ENCODE data around the gene UBA52.

The UBA52 gene

GRCh38 chr19:18557411-18558201, 14.1 kb upstream of the UBA52 start, which contains the start of gene KXD1:
TSS of gene KXD1 (plus strand) at chr19:18557870. CDS start at chr19:18562057, 4,187 bp downstream.
- peak; percentile 99 for DNase-seq (ENCODE audit: low read depth)
- TF ChIP-seq, protein P1, sequence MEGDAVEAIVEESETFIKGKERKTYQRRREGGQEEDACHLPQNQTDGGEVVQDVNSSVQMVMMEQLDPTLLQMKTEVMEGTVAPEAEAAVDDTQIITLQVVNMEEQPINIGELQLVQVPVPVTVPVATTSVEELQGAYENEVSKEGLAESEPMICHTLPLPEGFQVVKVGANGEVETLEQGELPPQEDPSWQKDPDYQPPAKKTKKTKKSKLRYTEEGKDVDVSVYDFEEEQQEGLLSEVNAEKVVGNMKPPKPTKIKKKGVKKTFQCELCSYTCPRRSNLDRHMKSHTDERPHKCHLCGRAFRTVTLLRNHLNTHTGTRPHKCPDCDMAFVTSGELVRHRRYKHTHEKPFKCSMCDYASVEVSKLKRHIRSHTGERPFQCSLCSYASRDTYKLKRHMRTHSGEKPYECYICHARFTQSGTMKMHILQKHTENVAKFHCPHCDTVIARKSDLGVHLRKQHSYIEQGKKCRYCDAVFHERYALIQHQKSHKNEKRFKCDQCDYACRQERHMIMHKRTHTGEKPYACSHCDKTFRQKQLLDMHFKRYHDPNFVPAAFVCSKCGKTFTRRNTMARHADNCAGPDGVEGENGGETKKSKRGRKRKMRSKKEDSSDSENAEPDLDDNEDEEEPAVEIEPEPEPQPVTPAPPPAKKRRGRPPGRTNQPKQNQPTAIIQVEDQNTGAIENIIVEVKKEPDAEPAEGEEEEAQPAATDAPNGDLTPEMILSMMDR (IDR thresholded peaks at IDR 0.05; ENCODE audit: control insufficient read depth, extremely low read depth, insufficient read depth): no peak
- H3K4me3 ChIP-seq (ENCODE audit: low read depth, low read length): peak within 1 kb of the TSS; percentile 87

GRCh38 chr19:18558202-18558555, 13.5 kb upstream of the UBA52 start:
- DNase-seq (ENCODE audit: low read depth): no peak
- TF ChIP-seq, protein P1 (IDR thresholded peaks at IDR 0.05; ENCODE audit: control insufficient read depth, extremely low read depth, insufficient read depth): no peak
- H3K4me3 ChIP-seq (ENCODE audit: low read depth, low read length): peak overlapping the region; percentile 87

- TF ChIP-seq, protein P1 (IDR thresholded peaks at IDR 0.05; ENCODE audit: control insufficient read depth, extremely low read depth, insufficient read depth): no peak
- no peak for DNase-seq (ENCODE audit: low read depth)
- peak overlapping the region; percentile 87 for H3K4me3 ChIP-seq (ENCODE audit: low read depth, low read length)
Observed at GRCh38 chr19:18558604-18559003, 13.1 kb upstream of the UBA52 start.

DNA sequence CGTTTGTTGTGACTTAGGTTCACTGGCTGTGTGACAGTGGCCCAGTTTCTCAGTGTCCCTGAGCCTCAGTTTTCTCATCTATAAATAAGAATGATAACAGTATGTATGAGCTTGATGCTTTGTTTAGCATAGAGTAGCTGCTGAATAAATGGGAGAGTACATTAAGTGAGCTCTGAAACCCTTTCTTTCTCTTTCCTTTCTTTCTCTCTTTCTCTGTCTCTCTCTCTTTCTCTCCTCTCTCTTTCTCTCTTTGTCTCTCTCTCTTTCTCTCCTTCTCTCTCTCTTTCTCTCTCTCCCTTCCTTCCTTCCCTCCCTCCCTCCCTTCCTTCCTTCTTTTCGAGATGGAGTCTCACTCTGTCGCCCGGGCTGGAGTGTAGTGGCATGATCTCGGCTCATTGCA, 12.0 kb upstream of the UBA52 start:
- no peak overlapping the region for H3K4me3 ChIP-seq (ENCODE audit: low read depth, low read length)

GRCh38 chr19:18562086-18562485, 9.6 kb upstream of the UBA52 start:
- no peak overlapping the region for H3K4me3 ChIP-seq (ENCODE audit: low read depth, low read length)
- TF ChIP-seq, protein P1 (IDR thresholded peaks at IDR 0.05; ENCODE audit: control insufficient read depth, extremely low read depth, insufficient read depth): no peak
- no peak for DNase-seq (ENCODE audit: low read depth)

More for the DNA sequence above, 12.0 kb upstream of the UBA52 start:
- TF ChIP-seq, protein P1 (IDR thresholded peaks at IDR 0.05; ENCODE audit: control insufficient read depth, extremely low read depth, insufficient read depth): no peak
- DNase-seq (ENCODE audit: low read depth): no peak

DNA sequence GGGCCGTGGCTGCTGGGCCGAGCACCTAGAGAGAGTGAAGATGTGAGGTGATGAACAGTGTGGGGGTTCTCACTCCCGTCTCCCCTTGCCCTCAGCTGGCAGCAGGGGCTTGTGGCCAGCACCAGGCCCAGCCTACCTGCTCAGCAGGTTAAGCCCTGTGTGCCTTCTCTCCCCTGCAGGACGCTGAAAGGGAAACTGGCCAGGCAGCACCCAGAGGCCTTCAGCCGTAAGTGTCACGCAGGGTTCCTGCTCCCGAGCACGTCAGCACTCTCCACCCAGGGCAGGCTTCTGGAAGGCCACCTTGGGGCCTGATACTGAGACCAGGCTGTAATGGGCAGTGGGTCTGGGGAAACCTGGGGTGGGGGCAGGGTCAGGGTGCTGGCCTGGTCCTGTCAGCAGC, 4.7 kb upstream of the UBA52 start:
- H3K4me3 ChIP-seq (ENCODE audit: low read depth, low read length): no peak overlapping the region
- DNase-seq (ENCODE audit: low read depth): no peak
- TF ChIP-seq, protein P1 (IDR thresholded peaks at IDR 0.05; ENCODE audit: control insufficient read depth, extremely low read depth, insufficient read depth): no peak

- TF ChIP-seq, protein P1 (IDR thresholded peaks at IDR 0.05; ENCODE audit: control insufficient read depth, extremely low read depth, insufficient read depth): no peak
- H3K4me3 ChIP-seq (ENCODE audit: low read depth, low read length): no peak overlapping the region
- DNase-seq (ENCODE audit: low read depth): no peak
Observed at GRCh38 chr19:18568367-18568766, 3.3 kb upstream of the UBA52 start.

Measured in LNCaP clone FGC (cell line).